SU-DHL-6 (cell line): ENCODE measurements around the gene ANO2.

Experiments used
- H2AFZ ChIP-seq: fragments of 200-600 bp; sonication (generic); 2 replicates; pipeline ENCODE4 v1.6.1; 2014; ENCODE audit warnings: low read depth, mild to moderate bottlenecking, moderate library complexity, mixed read lengths, antibody characterized with exemption, low read length; ENCODE audit not compliant: severe bottlenecking
- H3F3A ChIP-seq: fragments of 200-600 bp; shearing (Covaris generic); 2 replicates; pipeline ENCODE4 v1.6.0; 2016; ENCODE audit warnings: antibody characterized with exemption, mild to moderate bottlenecking; ENCODE audit not compliant: insufficient read depth
- H3K27ac ChIP-seq: fragments of 200-600 bp; sonication (generic); 2 replicates; pipeline ENCODE4 v1.5.1; 2016; ENCODE audit warnings: low read depth, mild to moderate bottlenecking, low read length, moderate library complexity, mixed read lengths
- H3K27me3 ChIP-seq: fragments of 200-600 bp; sonication (generic), shearing (Covaris generic); 2 replicates; pipeline ENCODE4 v1.6.0; 2014; ENCODE audit warnings: mild to moderate bottlenecking, low read length
- H3K36me3 ChIP-seq: fragments of 200-600 bp; sonication (generic); 2 replicates; pipeline ENCODE4 v1.6.1; 2014; ENCODE audit warnings: mild to moderate bottlenecking, low read length, mixed read lengths
- H3K4me2 ChIP-seq: fragments of 300-600, 200-600 bp; shearing (Covaris generic), sonication (generic); 2 replicates; pipeline ENCODE4 v1.6.0; 2014; ENCODE audit warnings: low read length, low read depth, mild to moderate bottlenecking; ENCODE audit not compliant: poor library complexity, severe bottlenecking
- H3K4me3 ChIP-seq: fragments of 200-600 bp; sonication (generic); 2 replicates; pipeline ENCODE4 v1.5.1; 2014; ENCODE audit warnings: antibody characterized with exemption, low read length, mild to moderate bottlenecking, mixed read lengths; ENCODE audit not compliant: insufficient read depth, poor library complexity, severe bottlenecking
- H3K79me2 ChIP-seq: fragments of 200-600 bp; sonication (generic); 2 replicates; pipeline ENCODE4 v1.6.1; 2014; ENCODE audit warnings: mild to moderate bottlenecking, low read length, moderate library complexity; ENCODE audit not compliant: insufficient read depth
- H3K9ac ChIP-seq: fragments of 200-600 bp; sonication (generic); 2 replicates; pipeline ENCODE4 v1.7.0; 2014; ENCODE audit warnings: mild to moderate bottlenecking, low read length
- H3K9me2 ChIP-seq: fragments of 200-600 bp; sonication (generic); replicated peaks from 2 replicates; pipeline ENCODE4 v1.6.1; 2014; ENCODE audit warnings: low read length; ENCODE audit not compliant: insufficient read depth
- H3K9me3 ChIP-seq: fragments of 200-600 bp; sonication (generic); 2 replicates; pipeline ENCODE4 v1.6.1; 2014; ENCODE audit warnings: low read length, mixed read lengths; ENCODE audit not compliant: insufficient read depth
- H4K20me1 ChIP-seq: fragments of 200-600 bp; sonication (generic); 2 replicates; pipeline ENCODE4 v1.6.1; 2014; ENCODE audit warnings: low read depth, mild to moderate bottlenecking, antibody characterized with exemption, low read length, moderate library complexity, mixed read lengths
- CTCF ChIP-seq: fragments of 200-600 bp; sonication (generic); IDR thresholded peaks from one replicate; pipeline ENCODE4 v1.5.1; 2017; ENCODE audit warnings: antibody characterized with exemption, mild to moderate bottlenecking, low read length, moderate library complexity; ENCODE audit not compliant: insufficient read depth, poor library complexity, severe bottlenecking
- EZH2phosphoT487 ChIP-seq: fragments of 200-600 bp; sonication (generic), shearing (Covaris generic); conservative IDR thresholded peaks from 2 replicates; pipeline ENCODE4 v1.6.1; 2018; ENCODE audit warnings: mild to moderate bottlenecking, antibody characterized with exemption, low read length, moderate library complexity, mixed read lengths

ANO2 gene

GRCh38 chr12:5976196-5976595 lies 31.1 kb upstream of the ANO2 start:
- H3K4me2 ChIP-seq = no peak overlapping the region
- TF ChIP-seq EZH2phosphoT487 (no peak), CTCF (no peak)

GRCh38 chr12:5973461-5974115 lies 28.5 kb upstream of the ANO2 start:
- Histone ChIP-seq H2AFZ (no peak overlapping the region), H4K20me1 (no peaks in the 10 kb centered on the region), H3K4me3 (no peak overlapping the region), H3K79me2 (no peaks in the 10 kb centered on the region), H3K9ac (no peak overlapping the region), H3K9me2 (no peaks in the 10 kb centered on the region), H3F3A (no peaks in the 10 kb centered on the region), H3K36me3 (no peaks in the 10 kb centered on the region), H3K4me2 (no peak overlapping the region), H3K27ac (no peak overlapping the region), H3K27me3 (no peaks in the 10 kb centered on the region), H3K9me3 (no peaks in the 10 kb centered on the region)
- TF ChIP-seq CTCF (no peak), EZH2phosphoT487 (no peak)

More at GRCh38 chr12:5976196-5976595, 31.1 kb upstream of the ANO2 start:
- H2AFZ ChIP-seq = no peak overlapping the region
- no peak overlapping the region for H3K9ac ChIP-seq
- no peaks in the 10 kb centered on the region for H3K9me2 ChIP-seq
- no peak overlapping the region for H3K4me3 ChIP-seq
- H3K36me3 ChIP-seq = no peaks in the 10 kb centered on the region
- no peaks in the 10 kb centered on the region for H3K79me2 ChIP-seq
- no peaks in the 10 kb centered on the region for H3K27me3 ChIP-seq
- H3K27ac ChIP-seq = no peak overlapping the region
- H4K20me1 ChIP-seq = no peaks in the 10 kb centered on the region
- H3F3A ChIP-seq = no peaks in the 10 kb centered on the region
- H3K9me3 ChIP-seq = no peaks in the 10 kb centered on the region

- TF ChIP-seq CTCF = no peak
- Histone ChIP-seq H3F3A (no peaks in the 10 kb centered on the region), H3K79me2 (no peaks in the 10 kb centered on the region), H3K9me3 (no peaks in the 10 kb centered on the region), H4K20me1 (no peaks in the 10 kb centered on the region), H2AFZ (no peak overlapping the region), H3K9me2 (no peaks in the 10 kb centered on the region), H3K4me3 (no peak overlapping the region), H3K27ac (no peak overlapping the region), H3K36me3 (no peaks in the 10 kb centered on the region), H3K9ac (no peak overlapping the region), H3K4me2 (no peak overlapping the region), H3K27me3 (no peaks in the 10 kb centered on the region)
Measured at GRCh38 chr12:5972387-5972786, 27.3 kb upstream of the ANO2 start.
